ENCODE measurements around the gene CAMK1D.

DNA sequence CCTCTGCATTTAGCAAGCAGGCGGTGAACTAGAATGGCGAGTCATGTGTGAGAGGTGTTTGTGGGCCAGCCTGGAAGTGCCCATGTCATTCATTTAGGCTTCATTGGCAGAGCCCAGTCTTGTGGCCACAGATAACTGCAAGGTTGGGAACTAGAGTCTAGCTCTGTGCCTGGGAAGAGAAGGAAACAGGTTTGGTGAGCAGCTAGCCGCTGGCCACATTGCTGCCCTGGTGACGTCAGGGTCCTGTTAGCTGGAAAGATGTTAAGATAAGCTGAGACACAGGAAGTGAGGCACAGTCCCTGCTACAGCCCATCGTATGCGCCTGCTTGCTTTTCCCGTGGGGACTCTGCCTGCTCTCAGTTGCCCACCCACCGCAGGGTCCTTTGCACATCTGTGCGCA lies 185.5 kb downstream of the CAMK1D start:
- TF ChIP-seq, protein P1, sequence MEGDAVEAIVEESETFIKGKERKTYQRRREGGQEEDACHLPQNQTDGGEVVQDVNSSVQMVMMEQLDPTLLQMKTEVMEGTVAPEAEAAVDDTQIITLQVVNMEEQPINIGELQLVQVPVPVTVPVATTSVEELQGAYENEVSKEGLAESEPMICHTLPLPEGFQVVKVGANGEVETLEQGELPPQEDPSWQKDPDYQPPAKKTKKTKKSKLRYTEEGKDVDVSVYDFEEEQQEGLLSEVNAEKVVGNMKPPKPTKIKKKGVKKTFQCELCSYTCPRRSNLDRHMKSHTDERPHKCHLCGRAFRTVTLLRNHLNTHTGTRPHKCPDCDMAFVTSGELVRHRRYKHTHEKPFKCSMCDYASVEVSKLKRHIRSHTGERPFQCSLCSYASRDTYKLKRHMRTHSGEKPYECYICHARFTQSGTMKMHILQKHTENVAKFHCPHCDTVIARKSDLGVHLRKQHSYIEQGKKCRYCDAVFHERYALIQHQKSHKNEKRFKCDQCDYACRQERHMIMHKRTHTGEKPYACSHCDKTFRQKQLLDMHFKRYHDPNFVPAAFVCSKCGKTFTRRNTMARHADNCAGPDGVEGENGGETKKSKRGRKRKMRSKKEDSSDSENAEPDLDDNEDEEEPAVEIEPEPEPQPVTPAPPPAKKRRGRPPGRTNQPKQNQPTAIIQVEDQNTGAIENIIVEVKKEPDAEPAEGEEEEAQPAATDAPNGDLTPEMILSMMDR (IDR thresholded peaks at IDR 0.05) = no peak
- TF ChIP-seq EP300 (IDR thresholded peaks at IDR 0.05; ENCODE audit: low read depth) (no peak), POLR2A (IDR thresholded peaks at IDR 0.05) (no peak)
